Activated CD4-positive, alpha-beta T cell treated with anti-CD3 and anti-CD28 coated beads for 36 hours (primary cell): ENCODE measurements around the gene SKIDA1. TPM values are rescaled to one million over a fixed set of nuclear protein-coding genes. Genes with fewer than 3 reads are reported as not detected.

ENCODE experiments used
- ATAC-seq: fragments of 200-7000 bp; cut with Tn5 transposase; one replicate; pipeline ENCODE4 v1.10.0; 2021; ENCODE audit warnings: mild to moderate bottlenecking, moderate library complexity
- CTCF ChIA-PET: fragments of 350-600 bp; sonication (Branson Sonifier 250); formaldehyde crosslinking; loops from one replicate; lab custom pipeline; 2021; ENCODE audit warnings: antibody characterized with exemption; lab: Charles Lee
- POLR2A ChIA-PET: fragments of 350-600 bp; sonication (Branson Sonifier 250); formaldehyde crosslinking; loops from one replicate; lab custom pipeline; 2021; ENCODE audit warnings: antibody characterized with exemption, inconsistent platforms; lab: Charles Lee
- DNase-seq: peaks from one replicate; pipeline ENCODE4 v3.0.0-alpha.2; 2020
- H3K27ac Mint-ChIP-seq: one replicate; pipeline ENCODE4 v1.8.0; 2021; ENCODE audit warnings: mixed read lengths
- H3K27me3 Mint-ChIP-seq: one replicate; pipeline ENCODE4 v1.8.0; 2021; ENCODE audit warnings: mixed read lengths
- H3K36me3 Mint-ChIP-seq: one replicate; pipeline ENCODE4 v1.8.0; 2021; ENCODE audit warnings: low read depth, mixed read lengths
- H3K4me1 Mint-ChIP-seq: one replicate; pipeline ENCODE4 v1.8.0; 2021; ENCODE audit warnings: mixed read lengths
- H3K4me3 Mint-ChIP-seq: one replicate; pipeline ENCODE4 v1.8.0; 2021; ENCODE audit warnings: mild to moderate bottlenecking, moderate library complexity, mixed read lengths
- H3K9me3 Mint-ChIP-seq: one replicate; pipeline ENCODE4 v1.8.0; 2021; ENCODE audit warnings: low read depth, mixed read lengths
- intact Hi-C, 2 experiments: fragments of 100-400 bp; cut with DNase I in 1 of 2; cut with micrococcal nuclease in 1 of 2; formaldehyde crosslinking; loops; one replicate each; pipeline versions ENCODE4 v1.14.2 to v1.15.1; 2022 to 2024; cut with DNase I, micrococcal nuclease
- microRNA-seq: library from miRNA; unstranded; fragments of <30 nt; microRNA quantifications from one replicate; pipeline ENCODE4 v1.2.0, GENCODE V29; 2021; ENCODE audit warnings: borderline replicate concordance
- total RNA-seq, 2 experiments: library from RNA; stranded (reverse); gene quantifications; one replicate each; pipeline ENCODE4 v1.2.3, GENCODE V29; 2021

SKIDA1 gene
- total RNA-seq, 2 experiments from 2014 or later, result 0.32 to 0.54 TPM

- intact Hi-C loops, result no loop called here
- DNase-seq, result no peak
- no peaks in the 10 kb centered on the region for H3K9me3 Mint-ChIP-seq
- no peak overlapping the region for H3K4me3 Mint-ChIP-seq
- H3K27ac Mint-ChIP-seq, result no peak overlapping the region
- CTCF ChIA-PET, result no interaction called here
- no peaks in the 10 kb centered on the region for H3K36me3 Mint-ChIP-seq
- no peaks in the 10 kb centered on the region for H3K27me3 Mint-ChIP-seq
- H3K4me1 Mint-ChIP-seq, result no peaks in the 10 kb centered on the region
- POLR2A ChIA-PET, result no interaction called here
- ATAC-seq, result no peak
These were observed 50.1 kb downstream of the SKIDA1 start for GRCh38 chr10:21475393-21475792.

- POLR2A ChIA-PET, result no interaction called here
- ATAC-seq, result no peak
- no peaks in the 10 kb centered on the region for H3K9me3 Mint-ChIP-seq
- DNase-seq, result no peak
- H3K27me3 Mint-ChIP-seq, result no peaks in the 10 kb centered on the region
- intact Hi-C loops, result no loop called here
- no peaks in the 10 kb centered on the region for H3K4me1 Mint-ChIP-seq
- H3K36me3 Mint-ChIP-seq, result no peaks in the 10 kb centered on the region
- no peak overlapping the region for H3K27ac Mint-ChIP-seq
- H3K4me3 Mint-ChIP-seq, result no peak overlapping the region
- CTCF ChIA-PET, result interaction anchor here (1.3 kb wide), 1 partner anchor 12 kb away, joined by 5 read pairs; no protein-coding TSS in a partner anchor
These were observed 51.9 kb downstream of the SKIDA1 start for GRCh38 chr10:21473541-21473940.

- CTCF ChIA-PET, result no interaction called here
- no peaks in the 10 kb centered on the region for H3K4me1 Mint-ChIP-seq
- POLR2A ChIA-PET, result no interaction called here
These were observed 52.3 kb downstream of the SKIDA1 start for GRCh38 chr10:21473135-21473534.

GRCh38 chr10:21468086-21468485, 57.4 kb downstream of the SKIDA1 start:
- Mint-ChIP-seq H3K9me3 (no peaks in the 10 kb centered on the region), H3K27ac (no peak overlapping the region), H3K4me1 (no peaks in the 10 kb centered on the region), H3K27me3 (no peaks in the 10 kb centered on the region), H3K4me3 (no peak overlapping the region), H3K36me3 (no peaks in the 10 kb centered on the region)
- no peak for ATAC-seq
- POLR2A ChIA-PET, result no interaction called here
- no peak for DNase-seq
- CTCF ChIA-PET, result no interaction called here
- intact Hi-C loops, result no loop called here

More at GRCh38 chr10:21473135-21473534, 52.3 kb downstream of the SKIDA1 start:
- no peak for DNase-seq
- no peak for ATAC-seq
- Mint-ChIP-seq H3K9me3 (no peaks in the 10 kb centered on the region), H3K27ac (no peak overlapping the region), H3K4me3 (no peak overlapping the region), H3K36me3 (no peaks in the 10 kb centered on the region), H3K27me3 (no peaks in the 10 kb centered on the region)
- intact Hi-C loops, result no loop called here

- H3K4me3 Mint-ChIP-seq, result no peak overlapping the region
- no peaks in the 10 kb centered on the region for H3K27me3 Mint-ChIP-seq
- intact Hi-C loops, result no loop called here
- no peak for DNase-seq
- ChIA-PET POLR2A (no interaction called here), CTCF (no interaction called here)
- no peak for ATAC-seq
- no peaks in the 10 kb centered on the region for H3K36me3 Mint-ChIP-seq
- no peak overlapping the region for H3K27ac Mint-ChIP-seq
- no peaks in the 10 kb centered on the region for H3K4me1 Mint-ChIP-seq
- H3K9me3 Mint-ChIP-seq, result no peaks in the 10 kb centered on the region
These were observed 57.8 kb downstream of the SKIDA1 start for GRCh38 chr10:21467633-21468032.

- Mint-ChIP-seq H3K27ac (no peak overlapping the region), H3K9me3 (no peaks in the 10 kb centered on the region), H3K36me3 (no peaks in the 10 kb centered on the region), H3K4me1 (no peaks in the 10 kb centered on the region), H3K27me3 (no peaks in the 10 kb centered on the region), H3K4me3 (no peak overlapping the region)
- intact Hi-C loops, result no loop called here
- POLR2A ChIA-PET, result no interaction called here
- DNase-seq (no peak), ATAC-seq (no peak)
- CTCF ChIA-PET, result no interaction called here
These were observed 61.3 kb downstream of the SKIDA1 start for GRCh38 chr10:21464134-21464533.

Small RNA genes within 50 kb of the gene (microRNA-seq; reads per million reads assigned to microRNA genes)
- gene MIR1915, result not detected

Other genes with a start within 250 kb of the SKIDA1 start
- 10 to 100 TPM; 33.8 to 34.1 TPM for gene MLLT10, start 8.6 kb upstream of the SKIDA1 start, total RNA-seq